ENCODE data around the gene ZNF155. TPM values are rescaled to one million over a fixed set of nuclear protein-coding genes. Genes with fewer than 3 reads are reported as not detected.

The ZNF155 gene
- 7.0 and 9.4 TPM in 2 replicates for total RNA-seq

DNA sequence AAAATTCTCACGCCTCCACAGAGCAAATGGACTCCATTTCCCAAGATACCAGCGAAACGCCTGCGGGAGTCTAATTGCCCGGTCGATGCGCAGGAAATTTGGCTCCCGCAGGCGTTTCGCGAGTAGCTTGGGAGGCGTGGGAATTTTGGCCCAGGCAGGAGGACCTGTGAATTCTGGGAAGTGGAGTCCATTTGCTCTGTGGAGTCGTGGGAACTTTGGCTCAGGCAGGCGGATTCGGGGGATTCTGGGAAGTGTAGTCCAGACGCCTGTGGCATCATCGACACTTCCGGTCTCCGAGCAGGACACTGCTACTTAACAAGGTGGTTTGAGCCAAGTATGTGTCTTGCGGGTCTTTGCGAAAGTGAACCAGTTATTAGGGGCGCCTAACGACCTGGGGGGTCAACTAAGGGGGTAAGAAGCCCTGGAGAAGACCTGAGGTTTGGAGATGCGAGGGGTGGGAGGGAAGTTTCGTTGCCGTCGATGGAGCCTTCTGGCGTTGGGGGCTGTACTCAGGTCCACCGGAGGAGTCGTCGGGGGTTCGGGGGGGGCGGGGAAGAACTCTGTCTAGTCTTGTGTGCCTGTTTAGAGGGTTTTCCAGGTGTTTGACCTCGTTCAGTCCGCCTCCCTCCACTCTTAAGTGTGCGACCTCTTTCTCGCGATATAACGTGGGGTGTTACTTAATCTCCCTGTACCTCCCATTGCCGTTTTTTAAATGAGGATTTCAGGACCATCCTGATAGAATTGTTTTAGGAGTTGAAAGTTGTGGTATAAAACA lies at the start of gene ZNF155:
Gene ZNF155, plus strand, starts transcription at position 277 of the 775 bp plus-strand sequence. CDS start 4,356 bp downstream, outside the sequence.
- no peaks in the 10 kb centered on the region for H3K27me3 Mint-ChIP-seq
- CTCF ChIA-PET = no interaction called here
- peak; percentile 91 for ATAC-seq (ENCODE audit: low read depth)
- H3K4me3 Mint-ChIP-seq = peak within 1 kb of the TSS; percentile 95
- peaks cover 10% of the 10 kb centered on the region for H3K4me1 Mint-ChIP-seq
- peaks cover 10% of the 10 kb centered on the region for H3K36me3 Mint-ChIP-seq (ENCODE audit: low read depth)
- TF ChIP-seq, protein P1, sequence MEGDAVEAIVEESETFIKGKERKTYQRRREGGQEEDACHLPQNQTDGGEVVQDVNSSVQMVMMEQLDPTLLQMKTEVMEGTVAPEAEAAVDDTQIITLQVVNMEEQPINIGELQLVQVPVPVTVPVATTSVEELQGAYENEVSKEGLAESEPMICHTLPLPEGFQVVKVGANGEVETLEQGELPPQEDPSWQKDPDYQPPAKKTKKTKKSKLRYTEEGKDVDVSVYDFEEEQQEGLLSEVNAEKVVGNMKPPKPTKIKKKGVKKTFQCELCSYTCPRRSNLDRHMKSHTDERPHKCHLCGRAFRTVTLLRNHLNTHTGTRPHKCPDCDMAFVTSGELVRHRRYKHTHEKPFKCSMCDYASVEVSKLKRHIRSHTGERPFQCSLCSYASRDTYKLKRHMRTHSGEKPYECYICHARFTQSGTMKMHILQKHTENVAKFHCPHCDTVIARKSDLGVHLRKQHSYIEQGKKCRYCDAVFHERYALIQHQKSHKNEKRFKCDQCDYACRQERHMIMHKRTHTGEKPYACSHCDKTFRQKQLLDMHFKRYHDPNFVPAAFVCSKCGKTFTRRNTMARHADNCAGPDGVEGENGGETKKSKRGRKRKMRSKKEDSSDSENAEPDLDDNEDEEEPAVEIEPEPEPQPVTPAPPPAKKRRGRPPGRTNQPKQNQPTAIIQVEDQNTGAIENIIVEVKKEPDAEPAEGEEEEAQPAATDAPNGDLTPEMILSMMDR (IDR thresholded peaks at IDR 0.05) = no peak
- H3K27ac Mint-ChIP-seq = peak within 1 kb of the TSS; percentile 86
- intact Hi-C loops (cut with micrococcal nuclease) = loop anchor here (1.0 kb wide), 1 partner anchor 110 kb away; the partner anchor contains the start of gene ZNF224
- peaks cover 6% of the 10 kb centered on the region for H3K9me3 Mint-ChIP-seq
- DNase-seq = peak; percentile 57
- POLR2A ChIA-PET = no interaction called here

DNA sequence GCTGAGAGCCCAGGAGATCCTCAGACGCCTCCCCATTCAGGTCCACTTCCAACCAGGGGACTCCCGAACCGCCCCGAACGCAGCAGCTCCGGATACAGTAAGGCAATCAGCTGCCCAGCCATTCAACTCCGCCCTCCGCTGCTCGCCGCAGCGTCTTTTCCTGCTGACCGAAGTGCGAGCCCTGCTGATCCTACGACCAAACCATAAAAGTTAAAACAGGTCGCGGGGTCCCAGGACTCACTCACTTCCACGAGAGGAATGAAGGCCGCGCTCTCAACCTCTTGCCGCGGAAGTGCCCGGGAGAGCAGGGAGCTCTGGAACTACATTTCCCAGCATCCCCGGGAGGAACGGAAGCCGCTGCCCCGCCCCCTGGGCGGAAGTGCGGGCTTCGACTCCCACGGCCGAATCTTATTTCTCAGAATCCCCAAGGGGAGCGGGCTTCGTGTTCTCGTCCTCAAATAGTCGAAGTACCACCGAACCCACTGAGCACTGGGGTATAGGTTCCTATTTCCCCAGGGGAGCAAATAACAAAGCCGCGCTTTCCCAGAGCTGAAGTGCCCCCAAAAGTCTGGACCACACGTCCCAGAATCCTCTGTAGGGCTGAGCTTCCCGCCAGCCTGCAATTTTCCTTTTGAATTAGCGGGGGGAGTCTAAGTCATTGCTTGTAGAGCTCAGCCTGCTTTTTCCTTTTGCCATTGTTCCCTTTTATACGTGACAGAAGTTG lies 48.8 kb upstream of the ZNF155 start, which contains the start of gene ZNF45:
Gene ZNF45, minus strand, starts transcription at position 298 of the 724 bp plus-strand sequence. CDS start 13,097 bp downstream, outside the sequence.
- Mint-ChIP-seq H3K27ac (peak within 1 kb of the TSS; percentile 89), H3K27me3 (peaks cover 4% of the 10 kb centered on the region), H3K4me3 (peak within 1 kb of the TSS; percentile 93), H3K36me3 (ENCODE audit: low read depth) (peaks cover 34% of the 10 kb centered on the region), H3K4me1 (peaks cover 22% of the 10 kb centered on the region), H3K9me3 (peaks cover 8% of the 10 kb centered on the region)
- intact Hi-C loops (cut with micrococcal nuclease) = loop anchor here (1.0 to 10.0 kb wide), 10 partner anchors 16 to 514 kb away; partner anchors contain the start of genes ZNF221, ZNF224, ZNF225 and ZNF226
- ChIA-PET CTCF (interaction anchor here (0.9 to 1.6 kb wide), 2 partner anchors 16 to 160 kb away, joined by 3 to 6 read pairs; partner anchors contain the start of genes ZNF221 and ZNF224), POLR2A (interaction anchor here (0.5 to 2.1 kb wide), 18 partner anchors 11 to 1466 kb away, joined by 3 to 15 read pairs (median 4); partner anchors contain the start of genes PHLDB3, ZNF180, ZNF221 and ZNF224)
- TF ChIP-seq, protein P1 (IDR thresholded peaks at IDR 0.05) = no peak
- ATAC-seq (ENCODE audit: low read depth) = peak; percentile 96
- peak; percentile 81 for DNase-seq

DNA sequence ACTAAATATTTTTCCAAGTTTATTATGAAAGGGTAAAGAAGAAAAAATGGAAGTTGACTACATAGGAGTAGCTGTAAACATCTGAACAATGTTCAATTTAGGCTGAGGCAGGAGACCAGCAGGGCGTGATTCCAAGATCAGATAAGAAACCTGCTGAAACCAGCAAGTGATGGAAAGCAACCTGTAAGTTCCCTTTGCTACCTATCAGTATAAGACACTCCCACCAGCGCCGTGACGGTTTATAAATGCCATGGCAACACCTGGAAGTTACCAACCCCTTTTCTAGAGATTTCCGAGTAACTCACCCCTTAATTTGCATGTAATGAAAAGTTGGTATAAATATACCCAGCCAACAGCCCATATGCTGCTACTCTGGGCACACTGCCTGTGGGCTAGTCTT lies 47.8 kb upstream of the ZNF155 start:
- intact Hi-C loops (cut with micrococcal nuclease) = loop anchor here (5.0 to 10.0 kb wide), 2 partner anchors 176 to 279 kb away; partner anchors contain the start of genes ZNF225 and ZNF227
- peaks cover 12% of the 10 kb centered on the region for H3K9me3 Mint-ChIP-seq
- peaks cover 7% of the 10 kb centered on the region for H3K27me3 Mint-ChIP-seq
- DNase-seq = no peak
- POLR2A ChIA-PET = interaction anchor here (1.5 to 2.1 kb wide), 4 partner anchors 15 to 183 kb away, joined by 4 to 15 read pairs (median 8); partner anchors contain the start of genes ZNF221, ZNF225 and ZNF230
- CTCF ChIA-PET = interaction anchor here (1.6 kb wide), 1 partner anchor 15 kb away, joined by 3 read pairs; the partner anchor contains the start of gene ZNF221
- H3K4me3 Mint-ChIP-seq = peak overlapping the region; percentile 93
- peaks cover 24% of the 10 kb centered on the region for H3K36me3 Mint-ChIP-seq (ENCODE audit: low read depth)
- H3K27ac Mint-ChIP-seq = no peak overlapping the region
- TF ChIP-seq, protein P1 (IDR thresholded peaks at IDR 0.05) = no peak
- no peak for ATAC-seq (ENCODE audit: low read depth)
- peaks cover 22% of the 10 kb centered on the region for H3K4me1 Mint-ChIP-seq

DNA sequence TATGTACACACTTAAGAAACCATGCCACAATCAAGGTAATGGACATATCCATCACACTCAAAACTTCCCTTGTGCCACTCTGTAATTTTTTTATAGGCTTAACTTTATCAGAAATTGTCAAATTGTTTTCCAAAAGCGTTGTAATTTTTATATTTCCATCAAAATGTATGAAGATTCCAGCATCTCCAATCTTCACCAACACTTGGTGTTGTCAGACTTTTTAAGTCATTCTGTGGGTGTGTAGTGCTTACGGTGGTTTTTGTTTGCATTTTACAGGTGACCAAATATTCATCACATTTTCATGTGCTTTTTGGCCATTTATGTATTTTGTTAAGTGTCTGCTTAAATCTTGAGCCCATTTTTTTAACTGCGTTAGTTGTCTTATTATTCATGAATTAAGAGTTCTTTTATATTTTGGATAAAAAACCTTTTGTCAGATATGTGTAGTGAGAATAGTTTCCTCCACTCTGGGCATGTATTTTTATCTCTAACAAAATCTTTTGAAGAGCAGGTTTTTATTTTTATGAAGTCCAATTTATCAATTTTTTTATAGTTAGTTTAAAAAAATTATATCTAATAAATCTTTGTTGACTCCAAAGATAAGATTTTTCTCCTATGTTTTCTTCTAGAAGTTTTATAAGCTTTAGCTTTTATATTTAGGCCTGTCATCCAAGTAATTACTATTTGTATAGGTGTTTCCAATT lies 44.3 kb upstream of the ZNF155 start:
- DNase-seq (no peak), ATAC-seq (ENCODE audit: low read depth) (no peak)
- POLR2A ChIA-PET = no interaction called here
- intact Hi-C loops (cut with micrococcal nuclease) = loop anchor here (5.0 to 10.0 kb wide), 2 partner anchors 173 to 275 kb away; partner anchors contain the start of genes ZNF225 and ZNF227
- no peak overlapping the region for H3K4me3 Mint-ChIP-seq
- peaks cover 3% of the 10 kb centered on the region for H3K36me3 Mint-ChIP-seq (ENCODE audit: low read depth)
- H3K9me3 Mint-ChIP-seq = peaks cover 12% of the 10 kb centered on the region
- CTCF ChIA-PET = no interaction called here
- no peak overlapping the region for H3K27ac Mint-ChIP-seq
- H3K4me1 Mint-ChIP-seq = peaks cover 7% of the 10 kb centered on the region
- TF ChIP-seq, protein P1 (IDR thresholded peaks at IDR 0.05) = no peak
- peaks cover 7% of the 10 kb centered on the region for H3K27me3 Mint-ChIP-seq
